GM18505 (cell line): ENCODE results near the gene IKZF1.

Experiments used
- ATAC-seq: cut with Tn5 transposase; IDR thresholded peaks from one replicate; pipeline ENCODE4 v1.9.1; 2021; ENCODE audit not compliant: unreplicated experiment
- POLR2A ChIP-seq: IDR thresholded peaks from 4 replicates; pipeline ENCODE4 v1.6.1; 2011; ENCODE audit warnings: borderline replicate concordance; ENCODE audit not compliant: insufficient read depth, insufficient read length; ENCODE audit errors: extremely low read depth

The IKZF1 gene

GRCh38 chr7:50436133-50436806 is 131.8 kb downstream of the IKZF1 start:
- no peak for TF ChIP-seq POLR2A
- no peak for ATAC-seq

DNA sequence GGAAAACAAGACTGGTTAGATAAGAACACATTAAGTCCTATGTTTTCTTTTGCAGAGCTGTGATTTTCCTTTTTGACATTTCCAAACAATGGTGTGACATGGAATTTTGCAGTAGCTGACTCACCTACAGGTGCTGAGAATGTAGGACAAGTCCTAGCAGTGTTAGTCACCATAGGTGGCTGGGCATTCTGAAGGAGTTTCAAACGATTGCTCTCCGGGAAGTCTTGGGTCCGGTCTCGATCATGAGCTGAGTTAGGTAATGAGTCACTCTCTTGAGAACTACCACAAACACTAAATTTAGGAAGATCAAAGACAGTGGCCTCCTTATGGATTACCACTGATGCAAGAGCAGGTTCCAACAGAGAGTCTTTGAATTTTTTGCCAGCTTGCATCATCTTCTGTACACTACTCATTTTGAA is 142.0 kb downstream of the IKZF1 start:
- no peak for TF ChIP-seq POLR2A
- peak; percentile 45 for ATAC-seq

GRCh38 chr7:50448823-50449222 is 144.3 kb downstream of the IKZF1 start:
- ATAC-seq, result no peak
- no peak for TF ChIP-seq POLR2A

DNA sequence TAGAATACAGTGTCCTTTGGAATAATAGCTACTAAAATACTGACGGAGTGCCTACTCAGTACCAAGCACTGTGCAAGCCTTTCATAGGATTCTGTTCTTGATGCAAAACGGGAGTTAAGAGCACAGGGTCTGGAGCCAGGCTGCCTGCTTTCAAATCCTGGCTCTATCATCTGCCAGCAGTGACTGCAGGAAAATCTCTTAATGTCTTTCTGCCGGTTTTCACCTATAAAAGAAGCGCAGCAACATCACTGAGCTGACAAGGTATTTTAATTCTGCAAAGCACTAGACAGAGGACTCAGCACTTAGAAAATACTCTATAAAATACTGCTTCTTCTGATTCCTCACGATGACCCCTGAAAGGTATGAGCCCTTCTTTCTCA is 145.0 kb downstream of the IKZF1 start:
- TF ChIP-seq POLR2A, result no peak
- ATAC-seq, result no peak

DNA sequence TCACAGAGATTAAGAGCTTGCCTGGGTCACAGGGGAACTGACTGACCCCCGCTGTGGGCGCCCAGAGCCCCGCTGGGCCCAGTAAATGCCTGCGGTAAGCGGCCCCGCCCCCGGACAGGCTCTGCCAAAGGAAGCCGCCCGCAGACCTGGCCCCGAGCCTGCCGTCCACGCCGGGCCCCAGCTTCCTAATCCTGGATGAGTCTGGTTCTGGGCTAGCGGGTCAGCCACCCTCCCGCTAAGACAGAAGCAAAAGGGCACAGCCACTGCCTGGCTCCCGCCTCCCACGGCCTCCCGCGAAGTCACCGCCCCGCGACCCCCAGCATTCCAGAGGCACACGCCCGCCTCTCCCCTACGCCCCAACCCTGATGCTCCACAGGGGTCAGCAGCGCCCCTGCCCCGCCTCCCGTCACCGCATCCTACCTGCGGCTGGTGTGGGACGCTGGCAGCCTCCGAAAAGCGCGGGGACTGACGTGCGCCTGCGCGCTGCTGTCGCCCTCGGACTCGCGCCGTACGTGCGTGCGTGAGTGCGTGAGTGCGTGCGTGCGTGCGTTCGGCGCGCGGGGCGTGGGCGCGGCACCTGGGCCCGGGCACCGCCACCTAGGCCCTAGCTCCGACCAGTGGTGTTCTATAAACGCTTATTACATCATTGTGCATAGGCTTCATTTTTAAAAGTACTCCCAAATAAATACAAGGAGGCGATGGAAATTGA is 145.5 kb downstream of the IKZF1 start, which contains the start of gene FIGNL1:
FIGNL1 (minus strand) TSS at position 470 of the 709 bp plus-strand sequence. CDS start 3,063 bp downstream, outside the sequence.
- peak; percentile 84 for TF ChIP-seq POLR2A
- peak; percentile 83 for ATAC-seq

DNA sequence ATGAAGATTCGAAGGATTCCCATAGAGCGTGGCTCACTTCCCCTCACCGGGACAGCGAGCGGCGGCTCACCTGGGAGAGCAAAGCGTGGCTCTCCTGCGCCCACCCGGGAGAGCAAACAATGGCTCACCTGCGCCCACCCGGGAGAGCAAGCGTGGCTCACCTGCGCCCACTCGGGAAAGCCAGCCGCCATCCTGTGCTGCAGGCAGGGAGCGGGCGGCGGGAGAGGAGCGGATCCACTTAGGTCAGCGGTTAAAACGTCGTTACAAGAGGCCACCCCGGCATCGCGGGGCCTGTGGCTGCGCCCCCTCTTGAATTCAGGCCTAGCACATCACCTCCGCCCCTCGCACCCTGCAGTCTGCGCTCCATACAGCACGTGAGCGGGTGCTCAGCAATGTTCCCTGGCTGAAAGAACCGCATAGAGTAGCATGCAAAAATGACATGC is 146.1 kb downstream of the IKZF1 start:
- TF ChIP-seq POLR2A, result no peak
- ATAC-seq, result peak; percentile 4
